Measurements from ENCODE around the gene HYOU1.

DNA sequence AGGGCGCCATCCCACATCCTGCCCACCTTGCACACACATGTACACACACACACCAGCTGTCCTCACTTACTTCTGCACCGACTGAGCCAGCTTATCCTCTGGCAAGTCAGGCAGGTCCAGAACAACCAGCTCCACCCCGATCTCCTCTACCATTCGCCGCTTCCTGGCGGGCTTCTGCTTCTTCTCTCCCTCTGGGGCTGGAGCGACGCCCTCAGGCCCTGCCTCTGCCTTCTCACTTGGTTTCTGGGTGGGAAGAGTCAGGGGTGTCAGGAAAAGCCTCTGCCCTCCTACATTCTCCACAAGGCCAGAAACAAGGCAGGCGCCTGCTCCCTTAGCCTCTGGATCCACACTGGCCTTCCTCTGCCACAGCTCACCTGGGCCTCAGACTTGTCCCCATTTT lies 8.4 kb downstream of the HYOU1 start:
- TF ChIP-seq ARNTL (CRISPR knock-in tag; IDR thresholded peaks at IDR 0.05; ENCODE audit: borderline replicate concordance, low read depth): no peak
- no peak for TF ChIP-seq ZFP3 (CRISPR knock-in tag; IDR thresholded peaks at IDR 0.05)

Data from SK-N-SH treated with all-trans-retinoic acid at 6 μM for 48 hours (cell line).